Naive thymus-derived CD8-positive, alpha-beta T cell (primary cell): Measurements from ENCODE around the gene C2orf81. TPM values are rescaled to one million over a fixed set of nuclear protein-coding genes. Genes with fewer than 3 reads are reported as not detected.
"Not testable (repeated sequence)": the region's sequence is repeated elsewhere in the genome, so short reads cannot be mapped to it uniquely, and the experiment has no call there.

Experiments used
- ATAC-seq, 2 donors: fragments of 150-1000 bp; cut with Tn5 transposase in 1 of 2; sonication (Bioruptor Pico), chemical (Tn5 transposase) in 1 of 2; 1 replicate in 1 of 2; 2 replicates in 1 of 2; pipeline ENCODE4 v1.10.0; 2021; ENCODE audit warnings: mild to moderate bottlenecking in 2 of 2, moderate library complexity in 2 of 2
- POLR2A ChIA-PET: fragments of 350-600 bp; sonication (Branson Sonifier 250); formaldehyde crosslinking; loops from one replicate; lab custom pipeline; 2021; ENCODE audit warnings: antibody characterized with exemption; lab: Charles Lee
- DNase-seq, 10 donors: peaks; one replicate each; pipeline versions ENCODE4 v3.0.0 to v3.0.0-alpha.2; 2020 to 2022
- H3K27ac Mint-ChIP-seq, 10 donors: one replicate each; pipeline ENCODE4 v1.8.0; 2020 to 2022; ENCODE audit warnings: mild to moderate bottlenecking in 10 of 10, mixed read lengths in 10 of 10, moderate library complexity in 4 of 10, inconsistent platforms in 1 of 10
- H3K27me3 Mint-ChIP-seq, 5 donors: one replicate each; pipeline ENCODE4 v1.8.0; 2021 to 2022; ENCODE audit warnings: mixed read lengths in 5 of 5
- H3K36me3 Mint-ChIP-seq, 3 donors: one replicate each; pipeline ENCODE4 v1.8.0; 2020 to 2022; ENCODE audit warnings: mixed read lengths in 3 of 3, mild to moderate bottlenecking in 2 of 3, inconsistent platforms in 1 of 3
- H3K4me1 Mint-ChIP-seq, 4 donors: one replicate each; pipeline ENCODE4 v1.8.0; 2021 to 2022; ENCODE audit warnings: mixed read lengths in 4 of 4
- H3K4me3 Mint-ChIP-seq, 10 donors: one replicate each; pipeline ENCODE4 v1.8.0; 2020 to 2022; ENCODE audit warnings: mild to moderate bottlenecking in 10 of 10, mixed read lengths in 10 of 10, moderate library complexity in 6 of 10, inconsistent platforms in 1 of 10
- H3K9me3 Mint-ChIP-seq, 9 donors: one replicate each; pipeline ENCODE4 v1.8.0; 2020 to 2022; ENCODE audit warnings: mixed read lengths in 9 of 9, mild to moderate bottlenecking in 3 of 9, inconsistent platforms in 1 of 9, moderate library complexity in 1 of 9
- polyA plus RNA-seq, 3 donors: library from polyadenylated mRNA; unstranded; fragments of 300-500 nt; fragmentation: Illumina TruSeq; gene quantifications; one replicate each; pipeline ENCODE4 v1.2.3, GENCODE V29; 2021
- total RNA-seq, 8 experiments: library from RNA in 2 of 8; stranded (reverse) in 2 of 8; gene quantifications; one replicate each; pipeline ENCODE4 v1.2.3 and lab custom pipeline; 2021 to 2026

The C2orf81 gene
- total RNA-seq (1 to 10 TPM; 7.5 to 9.8 TPM), polyA plus RNA-seq (1 to 10 TPM; 3.2 to 5.3 (median 3.3) TPM), total RNA-seq (lab: John Stamatoyannopoulos, UW) (0.17 to 0.52 (median 0.44) reads per million in 6 experiments)

- peak within 1 kb of the TSS; percentile 96 to 100 (median 99) for H3K4me3 Mint-ChIP-seq
- peak within 1 kb of the TSS; percentile 96 to 100 (median 99) for H3K27ac Mint-ChIP-seq
- peaks cover 0 to 9% (median 7%) of the 10 kb centered on the region in 3 donors for H3K36me3 Mint-ChIP-seq
Measured at GRCh38 chr2:74421221-74421870, at the start of gene C2orf81, which contains the start of gene WDR54. Gene C2orf81 (minus strand): TSS chr2:74421619. CDS start chr2:74421560, 59 bp downstream. Gene WDR54 (plus strand): TSS chr2:74421730. CDS start chr2:74422154, 424 bp downstream.

GRCh38 chr2:74470742-74471141, 49.3 kb upstream of the C2orf81 start:
- H3K4me1 Mint-ChIP-seq: peaks cover 16 to 40% (median 31%) of the 10 kb centered on the region in 4 donors
- not testable (repeated sequence) for H3K27me3 Mint-ChIP-seq, DNase-seq, H3K9me3 Mint-ChIP-seq, ATAC-seq
- H3K4me3 Mint-ChIP-seq: peak overlapping the region in 9 of 10 donors; percentile 36 to 73 (median 60)
- peak overlapping the region in 9 of 10 donors; percentile 67 to 90 (median 83) for H3K27ac Mint-ChIP-seq
- peaks cover 0 to 13% (median 10%) of the 10 kb centered on the region in 3 donors for H3K36me3 Mint-ChIP-seq
- POLR2A ChIA-PET: interaction anchor here (0.6 to 5.8 kb wide), 5 partner anchors 11 to 80 kb away, joined by 3 to 172 read pairs (median 4); partner anchors contain the start of genes CCDC142, INO80B, TTC31 and WBP1

More at GRCh38 chr2:74421221-74421870, at the start of gene C2orf81, which contains the start of gene WDR54:
- peaks cover 18 to 40% (median 28%) of the 10 kb centered on the region in 4 donors for H3K4me1 Mint-ChIP-seq
- no peaks in the 10 kb centered on the region for H3K27me3 Mint-ChIP-seq
- POLR2A ChIA-PET: interaction anchor here (0.6 to 3.0 kb wide), 9 partner anchors 30 to 271 kb away, joined by 3 to 22 read pairs (median 7); partner anchors contain the start of genes AUP1, CCDC142, HTRA2 and INO80B
- no peaks in the 10 kb centered on the region for H3K9me3 Mint-ChIP-seq
- ATAC-seq (peak; percentile 85 to 87), DNase-seq (peak; percentile 90 to 97 (median 96))

GRCh38 chr2:74464406-74464805, 43.0 kb upstream of the C2orf81 start:
- peak overlapping the region; percentile 76 to 98 (median 84) for H3K4me3 Mint-ChIP-seq
- ATAC-seq: no peak
- H3K4me1 Mint-ChIP-seq: peaks cover 12 to 36% (median 33%) of the 10 kb centered on the region in 4 donors
- no peaks in the 10 kb centered on the region for H3K27me3 Mint-ChIP-seq
- POLR2A ChIA-PET: interaction anchor here (1.0 to 4.6 kb wide), 8 partner anchors 8 to 286 kb away, joined by 3 to 31 read pairs (median 6); partner anchors contain the start of genes C2orf81, CCDC142, INO80B and MOB1A
- peak overlapping the region in 9 of 10 donors; percentile 19 to 99 (median 74) for H3K27ac Mint-ChIP-seq
- no peak for DNase-seq
- H3K36me3 Mint-ChIP-seq: peaks cover 0 to 10% (median 0%) of the 10 kb centered on the region in 3 donors
- H3K9me3 Mint-ChIP-seq: no peaks in the 10 kb centered on the region

GRCh38 chr2:74462786-74463105, 41.3 kb upstream of the C2orf81 start:
- H3K4me1 Mint-ChIP-seq: peaks cover 14 to 50% (median 48%) of the 10 kb centered on the region in 4 donors
- H3K27ac Mint-ChIP-seq: peak overlapping the region in 3 of 10 donors; percentile 34 to 81 (median 77)
- no peaks in the 10 kb centered on the region for H3K9me3 Mint-ChIP-seq
- H3K4me3 Mint-ChIP-seq: peak overlapping the region in 7 of 10 donors; percentile 10 to 84 (median 76)
- H3K27me3 Mint-ChIP-seq: peaks cover 0 to 2% (median 0%) of the 10 kb centered on the region in 5 donors
- no peak for ATAC-seq
- no peak for DNase-seq
- H3K36me3 Mint-ChIP-seq: peaks cover 0 to 10% (median 0%) of the 10 kb centered on the region in 3 donors
- POLR2A ChIA-PET: interaction anchor here (9.8 kb wide), 1 partner anchor 11 kb away, joined by 172 read pairs; the partner anchor contains the start of gene MRPL53

GRCh38 chr2:74462054-74462785, 40.8 kb upstream of the C2orf81 start:
- Mint-ChIP-seq H3K4me3 (peak overlapping the region in 3 of 10 donors; percentile 10 to 58 (median 51)), H3K27ac (peak overlapping the region in 2 of 10 donors; percentile 34 to 77), H3K4me1 (peaks cover 17 to 55% (median 48%) of the 10 kb centered on the region in 4 donors), H3K36me3 (peaks cover 0 to 10% (median 0%) of the 10 kb centered on the region in 3 donors), H3K9me3 (no peaks in the 10 kb centered on the region), H3K27me3 (peaks cover 0 to 2% (median 0%) of the 10 kb centered on the region in 5 donors)
- DNase-seq (no peak), ATAC-seq (no peak)
- POLR2A ChIA-PET: interaction anchor here (9.8 kb wide), 1 partner anchor 11 kb away, joined by 172 read pairs; the partner anchor contains the start of gene MRPL53

GRCh38 chr2:74461187-74462053, 40.0 kb upstream of the C2orf81 start:
- Mint-ChIP-seq H3K4me1 (peaks cover 25 to 63% (median 56%) of the 10 kb centered on the region in 4 donors), H3K27ac (peak overlapping the region in 3 of 10 donors; percentile 22 to 56 (median 32)), H3K9me3 (no peaks in the 10 kb centered on the region), H3K4me3 (peak overlapping the region in 3 of 10 donors; percentile 24 to 66 (median 58)), H3K36me3 (peaks cover 0 to 10% (median 0%) of the 10 kb centered on the region in 3 donors), H3K27me3 (peaks cover 0 to 2% (median 0%) of the 10 kb centered on the region in 5 donors)
- ATAC-seq (no peak), DNase-seq (no peak)
- POLR2A ChIA-PET: interaction anchor here (1.3 to 9.8 kb wide), 2 partner anchors 12 to 21 kb away, joined by 3 to 172 read pairs; partner anchors contain the start of gene MRPL53

- POLR2A ChIA-PET: interaction anchor here (1.3 to 9.8 kb wide), 4 partner anchors 8 to 71 kb away, joined by 3 to 172 read pairs (median 58); partner anchors contain the start of genes AUP1, HTRA2 and MRPL53
- ATAC-seq, H3K9me3 Mint-ChIP-seq, H3K27me3 Mint-ChIP-seq, DNase-seq: not testable (repeated sequence)
- Mint-ChIP-seq H3K4me1 (peaks cover 32 to 66% (median 59%) of the 10 kb centered on the region in 4 donors), H3K4me3 (peak overlapping the region; percentile 22 to 100 (median 96)), H3K27ac (peak overlapping the region in 6 of 10 donors; percentile 22 to 74 (median 62)), H3K36me3 (peaks cover 0 to 18% (median 0%) of the 10 kb centered on the region in 3 donors)
Measured at GRCh38 chr2:74460187-74460586, 38.8 kb upstream of the C2orf81 start.

GRCh38 chr2:74459503-74460118, 38.2 kb upstream of the C2orf81 start:
- Mint-ChIP-seq H3K27ac (peak overlapping the region; percentile 90 to 100 (median 100)), H3K4me3 (peak overlapping the region; percentile 91 to 100 (median 98)), H3K4me1 (peaks cover 38 to 71% (median 64%) of the 10 kb centered on the region in 4 donors), H3K36me3 (peaks cover 0 to 20% (median 0%) of the 10 kb centered on the region in 3 donors)
- not testable (repeated sequence) for H3K9me3 Mint-ChIP-seq, DNase-seq, ATAC-seq, H3K27me3 Mint-ChIP-seq
- POLR2A ChIA-PET: interaction anchor here (0.6 to 9.8 kb wide), 7 partner anchors 9 to 1079 kb away, joined by 3 to 172 read pairs (median 45); partner anchors contain the start of genes AUP1, C2orf81, CCDC142 and HTRA2

GRCh38 chr2:74458938-74459363, 37.5 kb upstream of the C2orf81 start:
- Mint-ChIP-seq H3K27ac (peak overlapping the region; percentile 93 to 100 (median 100)), H3K27me3 (peaks cover 0 to 2% (median 0%) of the 10 kb centered on the region in 5 donors), H3K9me3 (no peaks in the 10 kb centered on the region), H3K4me3 (peak overlapping the region; percentile 91 to 100 (median 98)), H3K4me1 (peaks cover 42 to 74% (median 63%) of the 10 kb centered on the region in 4 donors), H3K36me3 (peaks cover 0 to 20% (median 0%) of the 10 kb centered on the region in 3 donors)
- ATAC-seq (no peak), DNase-seq (no peak)
- POLR2A ChIA-PET: interaction anchor here (0.5 to 9.8 kb wide), 24 partner anchors 9 to 1226 kb away, joined by 3 to 172 read pairs (median 4); partner anchors contain the start of genes AUP1, C2orf81, CCDC142 and DQX1
